Dermis microvascular lymphatic vessel endothelial cell (primary cell): ENCODE data around the gene SCAF4. TPM values are rescaled to one million over a fixed set of nuclear protein-coding genes. Genes with fewer than 3 reads are reported as not detected.
A peak's percentile ranks its signal among the peaks of the same experiment; 100 is the strongest.
"Not testable (repeated sequence)": the region's sequence is repeated elsewhere in the genome, so short reads cannot be mapped to it uniquely, and the experiment has no call there.

Source experiments
- DNase-seq, 2 donors: peaks; one replicate each; pipeline versions ENCODE4 v3.0.0 to v3.0.0-alpha.2; 2010; ENCODE audit warnings: low read depth in 2 of 2
- total RNA-seq: library from RNA; depleted of rRNA; stranded (reverse); fragments of >200 nt; gene quantifications from 2 replicates; pipeline ENCODE4 v1.2.1, GENCODE V29; 2014

The SCAF4 gene
- total RNA-seq, 1 donor from 2014 or later, result 2.6 TPM

DNA sequence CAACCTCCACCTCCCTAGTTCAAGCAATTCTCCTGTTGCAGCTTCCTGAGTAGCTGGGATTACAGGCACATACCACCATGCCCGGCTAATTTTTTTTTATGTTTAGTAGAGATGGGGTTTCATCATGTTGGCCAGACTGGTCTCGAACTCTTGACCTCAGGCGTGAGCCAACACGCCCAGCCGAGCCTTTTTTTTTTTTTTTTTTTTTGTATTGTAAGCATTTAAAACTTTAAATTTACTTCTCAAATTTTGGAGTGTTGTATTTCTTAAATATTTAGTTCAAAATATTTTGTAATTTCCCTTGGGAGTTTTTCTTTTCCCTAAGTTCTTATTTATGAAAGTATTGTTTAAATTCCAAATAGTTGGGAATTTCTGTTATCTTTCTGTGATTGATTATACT, 9.2 kb upstream of the SCAF4 start:
- DNase-seq, result no peak

DNA sequence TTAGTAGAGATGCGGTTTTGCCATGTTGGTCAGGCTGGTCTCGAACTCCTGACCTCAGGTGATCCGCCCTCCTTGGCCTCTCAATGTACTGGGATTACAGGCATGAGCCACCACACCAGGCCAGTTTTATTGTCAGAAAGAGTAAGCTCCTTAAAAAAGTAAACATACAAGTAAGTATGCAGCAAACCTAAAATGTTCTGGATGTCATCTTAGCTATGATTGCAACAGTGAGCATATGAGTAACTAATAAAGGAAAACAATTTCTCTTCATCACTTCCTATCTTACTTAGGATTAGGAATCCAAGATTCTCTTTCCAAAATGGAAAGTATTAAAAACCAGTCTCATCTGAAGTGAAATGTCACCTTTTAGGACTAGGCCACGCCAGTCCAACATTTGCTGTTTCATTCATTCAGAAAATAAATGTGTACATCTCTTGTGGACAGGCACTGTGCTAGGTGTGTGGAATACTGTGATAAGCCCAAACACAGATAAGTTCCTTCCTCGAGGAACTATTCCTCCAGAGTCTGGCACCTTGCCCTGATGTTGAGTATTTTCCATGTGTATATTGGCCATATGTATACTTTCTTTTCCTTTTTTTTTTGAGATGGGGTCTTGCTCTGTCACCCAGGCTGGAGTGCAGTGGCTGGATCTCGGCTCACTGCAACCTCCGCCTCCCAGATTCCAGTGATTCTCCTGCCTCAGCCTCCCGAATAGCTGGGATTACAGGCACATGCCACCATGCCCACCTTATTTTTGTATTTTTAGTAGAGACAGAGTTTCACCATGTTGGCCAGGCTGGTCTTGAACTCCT, 5.9 kb upstream of the SCAF4 start:
- DNase-seq, result not testable (repeated sequence)

DNA sequence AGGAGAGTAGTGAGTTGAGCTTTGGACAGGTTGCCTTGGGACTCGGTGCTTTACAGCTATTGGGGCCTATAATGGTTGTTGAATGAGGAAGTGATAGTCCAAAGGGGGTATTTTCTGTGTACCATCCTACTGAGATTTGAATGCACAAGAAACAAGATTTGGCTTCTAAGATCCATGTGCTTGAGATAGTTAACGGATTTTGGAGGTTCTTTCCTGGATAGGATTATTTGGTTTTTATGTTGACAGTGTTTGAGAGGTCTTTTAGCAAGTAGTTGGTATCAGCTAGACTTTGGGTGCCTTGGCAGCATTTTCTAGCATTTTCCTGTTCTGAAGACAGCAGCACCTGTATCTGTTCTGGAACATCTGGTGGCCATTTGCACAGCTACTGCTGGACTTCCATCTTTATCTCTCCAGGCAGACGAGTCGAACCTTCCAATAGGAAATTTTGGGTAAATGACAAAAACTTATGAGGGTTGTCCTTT, 3.6 kb upstream of the SCAF4 start:
- DNase-seq, result no peak

DNA sequence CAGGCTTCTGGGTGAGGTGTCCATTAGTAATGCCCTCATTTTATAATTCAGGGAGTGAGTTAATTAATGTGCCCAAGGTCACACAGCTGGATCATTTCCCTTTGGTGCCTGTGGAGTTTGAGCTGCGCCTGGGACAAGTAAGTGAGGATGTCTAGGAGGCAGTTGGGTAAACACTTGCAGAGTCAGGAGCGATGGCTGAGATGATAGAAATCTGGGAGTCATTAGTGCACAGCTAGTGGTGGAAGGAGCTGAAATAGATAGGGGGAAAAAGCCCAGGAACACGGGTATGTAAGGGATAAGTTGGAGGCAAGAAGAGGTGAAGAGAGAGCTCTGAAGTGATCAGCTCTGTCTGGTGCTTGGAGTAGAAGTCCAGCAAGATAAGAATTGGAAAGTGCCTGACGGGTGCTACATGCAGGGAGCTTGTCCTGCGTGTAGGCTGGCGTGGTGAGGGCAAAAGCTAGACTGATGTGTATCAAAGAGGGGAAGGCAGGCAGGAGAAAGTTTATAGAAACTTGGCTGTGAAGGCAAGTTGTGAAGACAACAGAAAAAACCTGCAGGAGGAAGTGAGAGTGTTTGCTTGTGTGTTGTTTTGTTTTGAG, 1.7 kb upstream of the SCAF4 start:
- no peak for DNase-seq

DNA sequence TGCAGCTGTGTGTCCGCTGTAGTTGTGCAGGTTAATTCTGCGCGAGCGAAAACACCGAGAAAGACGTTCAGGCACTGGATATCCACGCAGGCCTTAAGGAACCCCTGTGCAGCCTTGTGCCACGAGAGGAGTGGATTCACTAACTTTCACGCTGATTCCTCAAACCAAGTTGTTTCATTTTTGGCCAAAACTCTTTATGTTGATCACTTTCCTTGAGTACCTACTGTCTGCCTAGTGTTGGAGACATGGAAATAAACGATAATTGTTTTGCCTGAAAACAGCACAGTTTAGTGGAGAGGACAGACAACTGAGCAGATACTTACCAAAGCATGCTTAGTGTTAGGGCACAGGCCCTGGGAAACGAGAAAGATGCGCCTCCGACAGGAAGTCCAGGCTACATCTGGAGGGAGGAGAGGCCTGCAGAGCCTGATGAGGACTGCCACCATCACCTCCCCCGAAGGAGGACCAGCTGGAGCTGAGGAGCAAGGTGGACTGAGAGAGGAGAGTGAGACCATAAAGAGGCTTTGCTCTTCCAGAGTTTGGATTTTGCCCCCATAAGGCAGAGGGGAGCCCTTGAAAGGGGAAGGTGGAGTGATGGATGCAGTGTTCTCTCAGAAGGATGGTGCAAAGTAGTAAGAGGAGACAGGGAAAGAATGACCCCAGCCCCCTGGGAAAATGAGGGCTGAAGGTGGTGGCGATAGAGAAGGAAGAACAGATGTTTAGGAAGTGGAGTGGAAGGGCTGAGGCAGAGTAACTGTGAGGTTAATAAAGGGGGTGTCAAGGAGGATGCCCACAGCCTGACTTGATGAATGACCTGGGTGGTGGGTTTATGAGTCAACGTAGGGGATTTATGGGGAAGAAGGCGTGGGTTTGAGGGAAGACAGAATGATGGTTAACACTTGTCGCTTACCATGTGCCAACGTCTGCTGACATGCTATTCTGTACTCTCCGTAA, 956 bp upstream of the SCAF4 start:
- peak in 1 of 2 donors; percentile 4 for DNase-seq

DNA sequence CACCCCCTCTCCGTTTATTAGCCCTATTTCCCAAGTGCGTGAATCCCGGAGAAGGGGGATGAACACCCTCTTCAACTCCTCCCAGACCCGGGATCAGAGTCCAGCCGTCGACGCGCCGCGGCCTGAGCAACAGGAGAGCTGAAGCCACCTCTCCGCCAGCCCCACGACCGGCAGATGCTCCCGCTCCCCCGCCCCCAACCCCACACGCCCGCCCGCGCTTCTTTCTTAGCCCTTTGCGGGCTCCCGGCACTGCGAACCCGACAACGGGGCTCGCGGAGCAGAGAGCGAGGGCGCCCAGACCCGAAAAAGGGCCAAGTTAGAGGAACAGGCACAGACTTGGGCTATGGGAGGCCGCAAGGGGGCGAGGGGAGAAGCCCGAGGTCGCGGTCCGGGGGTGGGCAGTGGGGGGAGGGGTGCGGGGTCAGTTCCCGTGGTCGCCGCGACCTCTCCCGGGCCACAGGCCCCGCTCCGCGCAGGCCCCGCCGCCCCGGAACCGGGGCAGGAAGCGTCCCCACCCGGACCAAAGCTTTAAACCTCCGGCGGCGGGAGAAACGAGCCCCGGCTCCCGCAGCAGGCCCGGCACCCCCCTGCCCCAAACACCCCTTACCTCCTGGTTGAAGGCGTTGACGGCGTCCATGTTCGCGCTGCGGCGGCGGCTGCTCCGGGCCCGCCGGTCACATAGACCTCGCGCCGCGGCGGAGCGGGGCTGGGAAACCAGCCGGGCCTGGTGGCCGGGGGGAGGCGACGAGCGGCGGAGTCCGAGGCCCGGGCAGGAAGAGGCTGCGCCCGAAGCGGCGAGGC, 662 bp downstream of the SCAF4 start:
- peak in 1 of 2 donors; percentile 46 for DNase-seq

DNA sequence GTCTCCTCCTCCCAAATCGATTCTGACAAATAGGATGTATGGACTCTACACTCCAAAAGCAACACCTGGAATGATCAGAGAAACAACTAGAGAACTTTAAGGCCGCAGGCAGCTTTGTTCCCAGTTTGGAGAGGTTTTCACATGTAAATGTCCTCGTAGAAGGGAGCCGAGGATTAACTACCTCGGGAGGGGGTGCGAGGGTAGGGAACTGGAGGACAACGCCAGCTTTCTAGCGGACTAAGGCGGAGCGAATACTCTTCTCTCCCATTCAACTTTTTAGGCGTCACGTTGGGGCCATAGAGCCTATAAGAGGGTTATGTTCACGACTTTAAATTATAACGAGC, 1.2 kb downstream of the SCAF4 start:
- DNase-seq, result no peak

DNA sequence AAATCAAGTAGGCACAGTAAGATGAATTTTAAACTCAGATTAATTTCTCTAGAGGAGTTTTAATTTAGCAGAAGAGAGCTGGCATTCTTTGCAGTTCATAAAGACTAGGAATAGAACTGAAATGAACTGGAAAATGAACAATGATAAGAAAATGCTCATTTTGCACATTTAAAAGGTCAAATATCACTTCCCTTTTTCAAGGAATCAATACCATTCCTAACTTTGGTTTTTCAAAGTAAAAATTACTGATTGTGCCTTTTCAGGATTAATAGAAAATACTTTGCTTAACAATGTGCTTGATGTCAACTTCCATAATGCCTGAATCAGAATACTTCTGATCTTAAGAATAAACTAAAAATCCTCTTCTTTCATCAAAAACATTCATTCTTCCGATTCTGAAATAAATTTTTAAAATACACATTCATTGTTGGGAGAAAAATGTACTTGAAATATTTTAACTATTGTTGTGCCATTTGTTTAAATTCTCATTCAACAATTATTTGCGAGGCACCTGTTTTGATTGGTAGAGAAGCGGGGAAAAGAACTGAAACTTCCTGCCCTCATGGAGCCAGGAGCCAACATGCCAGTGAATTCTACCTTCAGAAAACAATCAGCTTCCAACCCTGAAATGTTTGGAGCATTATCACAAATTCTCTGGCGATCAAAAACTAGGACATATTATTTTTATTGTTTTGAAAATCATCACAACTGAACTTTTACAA, 2.1 kb downstream of the SCAF4 start:
- DNase-seq, result peak in 1 of 2 donors; percentile 6

DNA sequence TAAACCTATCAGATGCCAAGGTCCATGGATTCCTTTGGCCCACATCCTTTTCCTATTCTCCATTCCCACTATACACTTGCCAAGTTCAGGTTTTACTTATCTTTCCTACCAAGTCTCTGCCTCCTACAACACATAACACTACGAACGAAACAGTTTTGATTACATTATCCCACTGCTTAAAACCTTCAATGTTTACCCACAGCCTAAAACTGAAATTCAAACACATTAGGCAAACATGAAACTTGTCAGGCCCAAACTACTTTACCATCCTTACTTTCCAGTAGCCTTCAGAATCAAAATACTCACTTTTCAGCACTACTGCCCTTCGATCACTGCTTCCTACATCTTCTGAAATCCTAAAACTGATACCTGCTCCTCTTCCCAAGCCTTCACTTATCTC, 3.0 kb downstream of the SCAF4 start:
- DNase-seq, result no peak

DNA sequence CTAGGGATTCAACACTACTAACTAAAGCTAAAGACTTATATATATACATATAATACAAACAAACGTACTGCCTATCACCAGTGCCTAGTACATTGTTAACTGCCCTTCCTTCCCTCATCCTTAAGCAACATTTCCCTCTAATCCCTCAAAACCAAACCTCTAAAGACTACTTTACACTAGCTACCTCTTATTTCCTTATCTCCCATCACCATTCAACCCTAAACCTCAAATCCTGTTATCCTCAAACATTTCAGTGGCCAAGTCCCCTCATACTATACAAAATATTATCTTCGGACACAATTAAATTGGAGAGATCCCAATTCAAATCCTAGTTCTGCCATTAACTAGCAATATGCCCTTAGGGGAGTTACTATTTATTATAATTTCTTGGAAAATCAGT, 3.7 kb downstream of the SCAF4 start:
- DNase-seq, result no peak

DNA sequence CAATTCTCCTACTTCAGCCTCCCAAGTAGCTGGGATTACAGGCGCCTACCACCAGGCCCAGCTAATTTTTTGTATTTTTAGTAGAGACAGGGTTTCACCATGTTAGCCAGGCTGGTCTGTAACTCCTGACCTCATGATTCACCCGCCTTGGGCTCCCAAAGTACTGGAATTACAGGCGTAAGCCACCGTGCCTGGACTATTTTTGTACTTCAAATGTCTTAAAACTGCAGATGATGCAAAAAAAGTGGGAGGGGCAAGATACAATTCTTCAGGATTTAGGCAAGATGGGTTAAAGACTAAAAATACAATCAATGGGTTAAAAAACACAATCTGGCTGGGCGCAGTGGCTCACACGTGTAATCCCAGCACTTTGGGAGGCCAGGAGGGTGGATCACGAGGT, 4.7 kb downstream of the SCAF4 start:
- DNase-seq, result no peak

DNA sequence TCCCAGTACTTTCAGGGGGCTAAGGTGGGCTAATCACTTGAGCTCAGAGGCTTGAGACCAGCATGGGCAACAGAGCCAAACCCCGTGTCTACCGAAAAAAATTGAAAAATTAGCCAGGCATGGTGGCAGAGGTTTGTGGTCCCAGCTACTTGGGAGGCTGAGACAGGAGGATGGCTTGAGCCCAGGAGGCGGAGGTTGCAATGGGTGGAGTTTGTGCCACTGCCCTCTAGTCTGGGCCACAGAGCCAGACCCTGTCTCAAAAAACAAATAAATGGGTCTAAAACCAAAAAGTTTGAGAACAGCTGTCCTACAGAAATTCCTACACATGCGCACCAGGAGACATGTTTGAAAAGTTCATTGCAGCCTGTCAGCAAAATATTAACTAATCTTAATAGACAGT, 5.5 kb downstream of the SCAF4 start:
- no peak for DNase-seq

DNA sequence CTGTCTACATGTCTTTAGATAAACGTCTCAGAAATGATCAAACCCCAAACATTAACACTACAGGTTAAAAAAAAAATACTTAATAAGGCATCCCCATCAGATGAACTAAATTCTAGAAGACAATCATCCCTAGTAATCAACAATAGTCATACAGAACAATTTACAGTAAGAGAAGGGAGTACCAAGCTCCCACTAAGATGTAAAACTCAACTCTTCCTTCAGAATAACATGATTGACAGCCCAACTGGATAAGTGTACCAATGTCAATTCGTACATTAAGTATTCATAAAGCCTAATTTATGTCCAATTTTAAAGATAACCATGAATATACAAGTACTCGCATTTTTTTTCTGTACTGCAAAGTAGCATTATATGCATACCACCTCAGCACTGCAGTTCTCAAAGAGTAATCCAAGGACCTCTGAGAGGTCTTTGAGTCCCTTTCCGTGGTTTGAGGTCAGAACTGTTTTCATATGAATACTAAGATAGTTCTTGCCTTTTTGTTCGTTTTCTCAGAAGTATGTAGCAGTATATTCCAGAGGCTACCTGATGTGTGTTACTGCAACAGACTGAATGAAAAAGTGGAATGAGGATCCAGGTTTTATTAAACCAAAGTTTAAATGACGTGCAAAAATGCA, 6.6 kb downstream of the SCAF4 start:
- DNase-seq, result no peak

DNA sequence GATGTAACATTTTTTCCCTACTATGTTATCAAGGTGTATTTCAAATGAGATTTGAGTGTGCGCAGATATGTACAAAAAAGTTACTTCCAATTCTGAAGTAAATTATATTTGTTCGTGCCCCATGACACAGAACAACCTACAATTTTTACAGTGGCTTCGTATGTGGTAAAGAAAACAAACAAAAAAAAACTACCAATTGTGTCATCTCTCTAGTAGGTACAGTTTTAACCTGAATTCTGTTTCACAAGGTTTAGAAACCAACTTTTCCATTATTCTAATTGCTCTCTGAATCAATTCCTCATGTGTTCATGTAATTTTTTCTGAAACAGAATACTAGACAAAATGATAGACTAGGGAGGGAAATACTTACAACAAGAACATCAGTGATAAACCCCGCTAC, 7.4 kb downstream of the SCAF4 start:
- no peak for DNase-seq

DNA sequence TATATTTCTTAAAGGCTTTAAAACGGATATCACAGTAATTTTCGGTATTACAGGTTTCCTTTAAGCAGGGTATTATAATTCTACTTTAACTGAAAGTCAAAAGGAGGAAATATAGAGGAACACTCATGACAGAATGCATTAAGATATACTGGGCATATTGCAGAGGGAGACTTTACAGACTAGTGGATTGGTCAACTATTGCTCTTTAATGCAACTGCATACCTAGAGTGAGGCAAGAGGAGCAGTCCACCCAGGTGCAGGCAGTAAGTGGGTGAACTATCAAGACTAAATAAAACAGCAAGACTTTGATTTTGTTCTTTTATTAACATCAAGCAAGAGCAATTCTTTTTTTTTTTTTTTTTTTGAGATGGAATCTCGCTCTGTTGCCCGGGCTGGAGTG, 10.5 kb downstream of the SCAF4 start:
- DNase-seq, result no peak

DNA sequence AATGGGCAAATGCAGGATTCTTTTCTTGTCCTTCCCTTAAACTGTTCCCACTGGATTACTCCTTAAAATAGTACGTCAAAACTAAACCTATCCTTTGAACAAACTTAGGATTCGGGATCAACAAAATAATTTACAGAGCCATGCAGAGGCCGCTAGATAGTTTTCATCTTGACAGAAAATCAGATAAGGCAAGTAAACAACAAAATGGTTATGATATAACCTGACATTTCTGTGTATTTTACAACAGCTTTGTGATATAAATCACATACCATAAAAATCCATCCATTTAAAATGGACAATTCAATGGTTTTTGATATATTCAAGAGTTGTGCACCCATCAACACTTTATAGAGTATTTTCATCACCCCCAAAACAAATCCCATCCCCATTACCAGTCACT, 11.2 kb downstream of the SCAF4 start:
- no peak for DNase-seq

DNA sequence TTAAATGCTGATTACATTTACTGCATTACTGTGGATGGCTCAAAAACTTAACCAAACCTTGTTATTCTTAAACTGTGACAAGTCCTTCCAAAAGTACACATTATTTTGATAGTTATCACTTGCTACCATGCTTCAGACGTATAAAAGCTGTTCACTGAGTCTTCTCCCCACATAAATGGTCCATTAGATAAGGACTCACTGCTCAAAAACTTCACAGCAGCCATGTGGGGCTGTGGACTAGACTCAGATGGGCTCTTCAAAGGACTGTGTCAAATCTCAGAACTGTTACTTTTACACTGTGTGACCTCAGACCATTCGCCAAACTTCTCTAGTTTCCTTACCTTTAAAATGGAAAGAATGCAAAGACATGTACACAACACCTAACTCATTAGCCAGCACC, 11.6 kb downstream of the SCAF4 start:
- DNase-seq, result no peak

DNA sequence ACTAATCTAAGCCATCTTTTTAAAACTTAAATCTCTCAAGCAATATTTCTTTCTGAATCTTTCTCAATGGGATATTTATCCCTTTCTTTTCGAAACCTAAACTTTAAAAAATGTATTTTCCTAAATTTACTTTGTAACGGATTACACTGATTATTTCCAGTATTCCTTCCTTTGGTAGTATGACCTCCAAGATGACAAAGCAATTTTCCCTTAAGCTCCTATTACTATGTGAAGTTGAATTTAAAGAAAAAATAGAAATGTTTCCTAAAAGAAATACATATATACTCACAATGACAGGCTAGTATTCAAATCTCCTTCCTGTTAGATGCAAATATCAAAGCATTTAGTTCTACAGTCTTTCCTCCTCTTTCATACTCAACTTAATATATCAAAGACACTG, 15.8 kb downstream of the SCAF4 start:
- DNase-seq, result no peak

DNA sequence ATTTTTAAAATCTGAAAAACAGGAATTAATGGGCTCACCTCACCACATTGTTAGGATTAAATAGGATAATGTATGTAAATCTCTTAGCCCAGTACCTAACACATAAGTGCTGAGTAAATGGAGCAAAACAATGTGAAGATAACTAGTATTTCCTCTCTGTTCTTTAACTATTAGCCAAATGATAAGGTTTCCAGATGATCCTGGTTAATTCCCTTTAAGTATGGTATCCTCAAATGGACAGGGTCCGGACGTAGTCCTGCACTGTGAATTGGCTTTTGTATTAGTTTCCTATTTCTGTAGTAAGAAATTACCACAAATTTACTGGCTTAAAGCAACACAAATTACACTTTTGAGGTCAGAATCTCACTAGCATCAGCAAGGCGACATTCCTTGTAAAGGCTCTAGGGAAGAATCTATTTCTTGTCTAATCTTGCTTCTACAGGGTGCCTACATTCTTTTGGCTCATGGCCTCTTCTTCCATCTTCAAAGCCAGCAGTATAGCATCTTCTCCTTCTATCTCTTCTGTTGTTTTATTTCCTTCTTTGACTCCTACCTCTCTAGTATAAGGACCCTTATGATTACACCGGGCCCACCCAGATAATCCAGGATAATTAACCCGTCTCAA, 17.1 kb downstream of the SCAF4 start:
- no peak for DNase-seq
